Heart right ventricle (tissue), 16 donors: Measurements from ENCODE around the gene CHD2. TPM values are rescaled to one million over a fixed set of nuclear protein-coding genes. Genes with fewer than 3 reads are reported as not detected.
A peak's percentile ranks its signal among the peaks of the same experiment; 100 is the strongest.

ENCODE experiments used
- ATAC-seq, 8 donors: fragments of 200-7000 bp; cut with Tn5 transposase; one replicate each; pipeline ENCODE4 v1.9.1; 2020; ENCODE audit warnings: mild to moderate bottlenecking in 8 of 8, moderate library complexity in 8 of 8, moderate number of reproducible peaks in 1 of 8
- DNase-seq, 2 donors: peaks; one replicate each; pipeline ENCODE4 v3.0.0-alpha.2; 2020
- H3K27ac ChIP-seq, 10 donors: fragments of 200-600 bp; sonication (generic) in 2 of 10; one replicate each; pipeline versions ENCODE4 v1.5.0 to v1.8.0; 2020 to 2022; ENCODE audit warnings: mild to moderate bottlenecking in 3 of 10
- H3K27me3 ChIP-seq, 7 donors: fragments of 200-600 bp; one replicate each; pipeline ENCODE4 v1.8.0; 2021 to 2022; ENCODE audit warnings: mild to moderate bottlenecking in 2 of 7
- H3K36me3 ChIP-seq, 9 donors: fragments of 200-600 bp; sonication (generic) in 1 of 9; one replicate each; pipeline versions ENCODE4 v1.5.0 to v1.8.0; 2020 to 2022; ENCODE audit warnings: mild to moderate bottlenecking in 2 of 9
- H3K4me1 ChIP-seq, 9 donors: fragments of 200-600 bp; sonication (generic) in 1 of 9; one replicate each; pipeline versions ENCODE4 v1.5.0 to v1.8.0; 2020 to 2022; ENCODE audit warnings: mild to moderate bottlenecking in 4 of 9
- H3K4me3 ChIP-seq, 10 donors: fragments of 200-600 bp; sonication (generic) in 2 of 10; one replicate each; pipeline versions ENCODE4 v1.5.0 to v1.8.0; 2020 to 2022; ENCODE audit warnings: mild to moderate bottlenecking in 7 of 10, moderate library complexity in 2 of 10
- H3K9me3 ChIP-seq, 11 donors: fragments of 200-600 bp in 10 of 11; sonication (generic) in 2 of 11; one replicate each; pipeline versions ENCODE4 v1.5.0 to v1.8.0; 2013 to 2022; ENCODE audit warnings: mild to moderate bottlenecking in 2 of 11, control low read depth in 1 of 11, moderate library complexity in 1 of 11
- CTCF ChIP-seq, 9 donors: fragments of 200-600 bp; sonication (generic) in 2 of 9; IDR thresholded peaks; one replicate each; pipeline versions ENCODE4 v1.5.0 to v1.8.0; 2021 to 2022; ENCODE audit warnings: antibody characterized with exemption in 9 of 9, mild to moderate bottlenecking in 5 of 9, moderate library complexity in 1 of 9
- WGBS, 2 donors: extraction: QIAGEN DNeasy Blood & Tissue Kit; methylation state at CpG; one replicate each; pipeline ENCODE4 v1.1.7; 2013; ENCODE audit warnings: inconsistent platforms in 1 of 2; 5-methylcytosine and 5-hydroxymethylcytosine counted together
- intact Hi-C, 10 donors: fragments of 100-400 bp; cut with DNase I; formaldehyde crosslinking; loops; one replicate each; pipeline versions ENCODE4 v1.11.1 to v1.14.2; 2022
- polyA plus RNA-seq, 2 donors: library from polyadenylated mRNA; stranded (reverse); fragments of 200-250 nt; gene quantifications; one replicate each; pipeline ENCODE4 v1.2.3, GENCODE V29; 2013
- total RNA-seq, 10 donors: library from RNA; stranded (reverse); fragmentation: NEBNext Ultra II Directional in 3 of 10; extraction: Animal tissue kit (Norgen Biotek cat#: 25700) in 3 of 10; gene quantifications; one replicate each; pipeline versions ENCODE4 v1.2.1 to v1.2.4, GENCODE V29; 2021 to 2023
- donor health status: Arrhythmogenic right ventricular cardiomyopathy.
- donor health status: ischemic (EF 13 %, LVEDD 7.1; RV severe dilation, severe dysfunction).
- donor health status: healthy with polysubstance abuse.
- donor health status: DM: no; HTN: yes; CAD: no.
- donor health status: DM: no; HTN: no; CAD: no.
- donor health status: ischemic (EF 25% LVEDD 6.9; RV normal size, moderate dysfunction).
- donor health status: ischemic (EF 25% LVEDD 5.7; RV mildly dilated, moderate dysfunction).
- donor health status: healthy.
- donor health status: DM: yes; HTN: yes; CAD: no.
- donor health status: Ischemic cardiomyopathy.
- donor health status: ischemic (EF 35%, LVEDD 5.7; RV mildly dilated, moderate dysfunction).
- donor health status: nonischemic (EF 11% LVEDD 7.7; RV severe dilation, severe dysfunction).
- donor health status: DM: yes; HTN: yes; CAD: no.
- donor health status: PGD.
- donor health status: ischemic (EF 29% LVEDD 5.4; RV normal size, mild dysfunction).
- donor health status: nonischemic (EF 23%, LVEDD 6.1; RV moderate dilation, normal function).

The CHD2 gene
- total and polyA plus RNA-seq, 12 donors, result 12.2 to 74.0 (median 54.6) TPM

DNA sequence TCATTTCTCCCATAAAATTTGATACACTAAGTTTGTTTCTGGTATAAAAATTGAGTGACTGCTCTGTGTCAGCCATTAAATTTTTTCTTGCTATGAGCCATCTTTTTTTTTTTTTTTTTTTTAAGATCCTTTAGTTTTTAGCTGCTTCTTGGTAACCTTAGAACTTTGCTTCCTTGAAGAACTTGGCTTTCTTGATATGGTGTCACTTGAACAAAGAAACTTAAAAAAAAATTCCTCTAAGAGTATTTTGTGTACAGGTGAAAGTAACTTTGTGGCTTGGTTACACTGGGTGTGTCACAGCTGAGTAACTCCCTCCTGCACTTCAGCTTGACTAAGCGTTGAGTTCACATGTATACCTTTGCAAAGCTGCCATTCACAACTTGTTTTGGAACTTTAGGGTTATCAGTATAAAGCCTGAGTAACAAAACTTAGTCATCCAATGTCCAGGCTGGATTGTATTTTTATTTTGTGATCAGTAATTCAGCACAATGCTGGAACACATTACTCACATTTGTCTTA is 6.5 kb downstream of the CHD2 start:
- no peak for TF ChIP-seq CTCF (IDR thresholded peaks at IDR 0.05)
- Histone ChIP-seq H3K4me3 (peak overlapping the region in 4 of 10 donors; percentile 3 to 70 (median 47)), H3K9me3 (no peaks in the 10 kb centered on the region), H3K4me1 (peaks cover 21 to 84% (median 80%) of the 10 kb centered on the region in 9 donors), H3K27ac (peak overlapping the region; percentile 47 to 99 (median 95)), H3K36me3 (peaks cover 0 to 29% (median 0%) of the 10 kb centered on the region in 9 donors), H3K27me3 (no peaks in the 10 kb centered on the region)
- 40 to 49% methylated on average over 1 of the region's 1 CpG for WGBS, 2 donors
- intact Hi-C loops, result no loop called here
- DNase-seq (no peak), ATAC-seq (no peak)

DNA sequence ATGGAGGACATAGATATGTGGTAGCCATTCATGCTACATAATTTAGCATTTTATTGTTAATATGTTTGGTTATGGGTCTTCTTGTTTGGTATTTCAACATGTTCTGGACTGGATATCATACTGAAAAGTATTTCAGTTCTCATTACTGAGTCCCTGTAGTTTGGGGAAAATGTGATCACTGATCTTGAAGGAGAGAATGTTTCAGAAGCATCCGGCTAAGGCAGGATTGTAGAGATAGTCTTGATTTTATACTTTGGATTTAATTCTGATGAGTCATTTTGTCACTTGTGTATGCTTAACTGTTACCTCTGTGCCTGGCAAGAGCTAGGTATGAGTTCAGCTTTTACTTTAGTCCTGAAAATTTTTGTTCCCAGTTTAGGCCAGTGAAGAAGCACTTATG is 7.1 kb downstream of the CHD2 start:
- Histone ChIP-seq H3K27me3 (no peaks in the 10 kb centered on the region), H3K9me3 (no peaks in the 10 kb centered on the region), H3K4me3 (peak overlapping the region in 2 of 10 donors; percentile 26 to 68), H3K36me3 (peaks cover 0 to 27% (median 0%) of the 10 kb centered on the region in 9 donors), H3K4me1 (peaks cover 21 to 87% (median 84%) of the 10 kb centered on the region in 9 donors), H3K27ac (peak overlapping the region; percentile 47 to 99 (median 95))
- ATAC-seq (no peak), DNase-seq (no peak)
- intact Hi-C loops, result no loop called here
- TF ChIP-seq CTCF (IDR thresholded peaks at IDR 0.05), result no peak
- 33 to 43% methylated on average over 1 of the region's 1 CpG for WGBS, 2 donors

GRCh38 chr15:92907896-92908712 is 8.0 kb downstream of the CHD2 start:
- intact Hi-C loops, result no loop called here
- peak overlapping the region; percentile 47 to 99 (median 95) for H3K27ac ChIP-seq
- peak in 1 of 2 donors; percentile 54 for DNase-seq

More at GRCh38 chr15:92907896-92908712, 8.0 kb downstream of the CHD2 start:
- peak overlapping the region in 7 of 10 donors; percentile 11 to 68 (median 18) for H3K4me3 ChIP-seq
- H3K36me3 ChIP-seq, result peaks cover 0 to 21% (median 0%) of the 10 kb centered on the region in 9 donors
- TF ChIP-seq CTCF (IDR thresholded peaks at IDR 0.05), result no peak
- no peaks in the 10 kb centered on the region for H3K9me3 ChIP-seq
- ATAC-seq, result peak in 2 of 8 donors; percentile 1 to 28
- 9 to 12% methylated on average over 5 of the region's 5 CpGs for WGBS, 2 donors
- H3K27me3 ChIP-seq, result no peaks in the 10 kb centered on the region
- H3K4me1 ChIP-seq, result peaks cover 21 to 86% (median 82%) of the 10 kb centered on the region in 9 donors
